A172 (cell line): ENCODE data around the gene TASP1. TPM values are rescaled to one million over a fixed set of nuclear protein-coding genes. Genes with fewer than 3 reads are reported as not detected.
A peak's percentile ranks its signal among the peaks of the same experiment; 100 is the strongest.
"Not testable (repeated sequence)": the region's sequence is repeated elsewhere in the genome, so short reads cannot be mapped to it uniquely, and the experiment has no call there.

Source experiments
- DNase-seq: peaks from one replicate; pipeline ENCODE4 v3.0.0-alpha.2; 2015; ENCODE audit warnings: low spot score
- total RNA-seq: library from RNA; depleted of rRNA; stranded (reverse); fragments of >200 nt; shearing (Covaris generic); gene quantifications from 2 replicates; pipeline ENCODE4 v1.2.3, GENCODE V29; 2014; rRNA removed

TASP1 gene, protein sequence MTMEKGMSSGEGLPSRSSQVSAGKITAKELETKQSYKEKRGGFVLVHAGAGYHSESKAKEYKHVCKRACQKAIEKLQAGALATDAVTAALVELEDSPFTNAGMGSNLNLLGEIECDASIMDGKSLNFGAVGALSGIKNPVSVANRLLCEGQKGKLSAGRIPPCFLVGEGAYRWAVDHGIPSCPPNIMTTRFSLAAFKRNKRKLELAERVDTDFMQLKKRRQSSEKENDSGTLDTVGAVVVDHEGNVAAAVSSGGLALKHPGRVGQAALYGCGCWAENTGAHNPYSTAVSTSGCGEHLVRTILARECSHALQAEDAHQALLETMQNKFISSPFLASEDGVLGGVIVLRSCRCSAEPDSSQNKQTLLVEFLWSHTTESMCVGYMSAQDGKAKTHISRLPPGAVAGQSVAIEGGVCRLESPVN
- total RNA-seq = 6.7 and 9.7 TPM in 2 replicates

DNA sequence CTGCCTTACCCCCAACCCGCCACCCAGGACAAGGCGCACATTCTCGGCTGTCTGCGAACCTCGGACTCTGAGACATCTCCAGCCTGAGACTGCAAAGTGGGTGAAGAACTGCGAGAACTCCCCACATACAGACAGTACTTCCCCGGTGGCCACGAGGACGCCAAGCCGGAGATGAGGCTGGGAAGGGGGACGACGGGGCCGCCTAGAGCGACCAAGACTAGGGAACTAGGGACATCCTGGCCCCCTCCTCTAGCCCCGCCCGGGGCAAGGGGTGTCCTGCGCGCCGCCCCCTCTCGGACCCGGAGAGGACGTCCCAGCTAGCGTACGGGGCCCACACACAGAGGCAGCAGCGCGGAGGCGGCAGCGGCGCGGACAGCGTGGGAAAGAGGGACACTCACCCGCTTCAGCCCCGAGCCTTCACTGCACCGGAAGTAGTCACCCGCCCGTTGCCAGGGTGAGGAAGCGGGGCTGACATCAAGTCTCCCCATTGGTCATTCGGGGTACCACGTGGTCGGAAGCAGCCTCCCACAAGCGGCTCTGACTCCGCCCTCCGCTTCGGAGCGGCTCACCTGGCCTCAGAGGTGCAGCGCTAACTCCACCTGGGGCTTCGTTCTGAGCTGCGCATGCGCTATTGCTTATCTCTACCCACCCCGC, at the start of gene TASP1:
Gene TASP1, minus strand, starts transcription at position 437 of the 654 bp plus-strand sequence. CDS start 8,854 bp downstream, outside the sequence.
- peak; percentile 95 for DNase-seq

- no peak for DNase-seq
These were observed 49.1 kb upstream of the TASP1 start for GRCh38 chr20:13687815-13688214.

- DNase-seq = no peak
These were observed 46.9 kb upstream of the TASP1 start for GRCh38 chr20:13685623-13686022.

DNA sequence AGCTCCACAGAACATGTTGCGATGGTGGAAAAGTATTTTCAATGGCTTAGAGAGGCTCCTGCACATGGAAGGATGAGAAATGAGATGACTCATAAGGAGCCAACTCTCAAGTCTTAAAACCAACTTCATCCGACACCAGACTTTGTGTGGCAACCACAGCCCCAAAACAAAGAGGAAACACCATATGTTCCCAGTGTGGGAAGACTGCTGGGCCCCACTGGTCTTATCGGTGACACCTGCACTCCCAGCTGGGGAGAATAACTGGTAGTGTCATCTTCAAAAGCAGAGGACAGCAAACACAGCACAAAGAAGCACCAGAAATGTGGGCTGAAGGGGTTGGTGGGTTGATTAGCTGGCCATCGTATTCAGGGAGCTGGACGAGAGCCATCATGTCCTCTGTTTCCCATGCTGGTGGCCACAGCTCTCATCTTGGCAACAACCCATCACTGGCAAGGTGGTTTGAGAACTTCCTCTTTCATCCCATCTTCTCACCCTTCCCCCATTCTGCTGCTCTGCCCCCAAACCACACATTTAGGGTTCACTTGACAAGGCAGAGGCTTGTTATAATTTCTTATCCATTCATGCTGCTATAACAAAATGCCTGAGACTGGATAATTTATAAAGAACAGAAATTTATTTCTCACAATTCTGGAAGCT, 46.0 kb upstream of the TASP1 start:
- DNase-seq = no peak

- DNase-seq = no peak
These were observed 45.1 kb upstream of the TASP1 start for GRCh38 chr20:13683833-13684232.

GRCh38 chr20:13681248-13682125, 42.8 kb upstream of the TASP1 start:
- DNase-seq = no peak

GRCh38 chr20:13678944-13679343, 40.2 kb upstream of the TASP1 start:
- no peak for DNase-seq

DNA sequence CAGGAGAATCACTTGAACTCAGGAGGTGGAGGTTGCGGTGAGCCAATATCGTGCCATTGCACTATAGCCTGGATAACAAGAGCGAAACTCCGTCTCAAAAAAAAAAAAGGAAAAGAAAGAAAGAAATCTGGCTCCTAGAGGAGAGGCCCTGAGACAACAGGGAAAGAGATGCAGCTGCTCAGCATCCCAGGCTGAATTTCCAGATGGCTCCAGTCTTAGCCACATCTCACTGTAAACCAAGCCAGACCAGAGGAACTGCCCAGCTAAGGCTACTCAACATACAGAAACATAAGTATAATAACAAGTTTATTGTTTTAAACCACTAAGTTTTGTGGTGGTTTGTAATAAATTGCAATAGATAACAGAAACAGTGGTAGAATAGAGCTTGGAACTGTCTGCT, 38.5 kb upstream of the TASP1 start:
- DNase-seq = no peak

GRCh38 chr20:13676682-13677081, 38.0 kb upstream of the TASP1 start:
- no peak for DNase-seq

- no peak for DNase-seq
These were observed 34.0 kb upstream of the TASP1 start for GRCh38 chr20:13672690-13673089.

- no peak for DNase-seq
These were observed 33.2 kb upstream of the TASP1 start for GRCh38 chr20:13671916-13672378.

DNA sequence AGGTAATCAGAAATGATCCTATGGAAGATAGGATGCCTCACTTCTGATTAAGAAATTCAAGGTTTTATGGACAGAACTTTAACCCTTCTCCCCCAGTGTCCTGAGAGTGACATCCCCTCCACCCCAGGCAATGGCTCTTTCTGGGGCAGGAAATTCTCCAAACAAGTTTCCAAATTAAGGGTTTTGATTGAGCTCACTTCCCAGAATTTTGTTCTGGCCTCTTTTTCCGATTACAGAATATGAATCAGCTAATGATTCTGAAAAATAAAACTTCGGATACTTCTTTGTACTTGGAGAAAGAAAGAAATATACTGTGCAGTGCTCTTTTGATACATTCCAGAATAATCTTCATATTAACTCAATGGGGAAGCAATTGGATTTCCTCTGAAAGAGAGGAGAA, 32.8 kb upstream of the TASP1 start:
- DNase-seq = no peak

DNA sequence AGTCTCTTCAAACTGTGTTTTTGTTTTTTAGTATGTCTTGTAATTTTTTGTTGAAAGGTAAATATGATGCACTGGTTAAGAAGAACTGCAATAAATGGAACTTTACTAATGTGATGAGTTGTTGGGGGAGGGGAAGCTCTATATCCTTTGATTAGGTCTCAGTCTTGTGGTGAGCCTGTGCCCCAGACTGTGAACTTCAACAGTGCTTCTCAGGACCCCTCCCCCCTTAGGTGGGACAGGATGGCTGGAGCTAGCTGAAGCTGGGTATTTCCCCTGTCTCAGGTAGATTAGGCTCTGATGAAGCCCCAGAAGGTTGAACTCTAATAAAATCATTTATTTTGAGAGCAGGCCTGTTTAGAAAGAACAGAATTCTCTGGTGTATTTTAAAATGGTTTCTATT, 31.4 kb upstream of the TASP1 start:
- no peak for DNase-seq

- no peak for DNase-seq
These were observed 27.1 kb upstream of the TASP1 start for GRCh38 chr20:13665709-13666395.

DNA sequence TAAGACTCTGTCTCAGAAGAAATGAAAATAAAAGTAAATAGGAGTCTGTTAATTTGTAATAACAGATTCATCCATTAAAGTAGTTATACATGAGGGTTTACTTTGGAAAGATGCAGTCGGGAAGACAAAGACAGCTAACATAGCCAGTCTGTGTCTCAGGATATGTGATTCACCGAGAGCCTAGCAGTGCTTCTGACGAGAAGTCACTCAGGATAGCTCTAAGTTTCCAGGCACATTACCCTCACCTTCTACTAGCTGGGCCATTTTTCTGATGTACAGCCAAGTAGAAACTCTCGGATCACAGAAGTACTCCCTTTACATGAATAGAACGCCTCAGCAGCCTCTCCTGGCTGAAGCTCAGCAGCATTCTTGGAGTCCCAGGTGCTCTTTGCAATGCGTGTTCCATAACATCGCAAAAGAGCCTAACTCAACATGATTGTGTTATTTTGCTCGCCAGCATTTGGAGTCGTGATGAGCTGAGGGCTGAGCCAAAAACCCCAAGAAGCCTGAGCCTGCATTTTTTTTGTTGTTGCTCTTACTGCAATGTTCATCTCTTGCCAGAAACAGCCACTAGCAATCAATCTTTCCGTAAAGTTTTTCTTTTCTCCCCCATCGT, 22.4 kb upstream of the TASP1 start:
- DNase-seq = no peak

DNA sequence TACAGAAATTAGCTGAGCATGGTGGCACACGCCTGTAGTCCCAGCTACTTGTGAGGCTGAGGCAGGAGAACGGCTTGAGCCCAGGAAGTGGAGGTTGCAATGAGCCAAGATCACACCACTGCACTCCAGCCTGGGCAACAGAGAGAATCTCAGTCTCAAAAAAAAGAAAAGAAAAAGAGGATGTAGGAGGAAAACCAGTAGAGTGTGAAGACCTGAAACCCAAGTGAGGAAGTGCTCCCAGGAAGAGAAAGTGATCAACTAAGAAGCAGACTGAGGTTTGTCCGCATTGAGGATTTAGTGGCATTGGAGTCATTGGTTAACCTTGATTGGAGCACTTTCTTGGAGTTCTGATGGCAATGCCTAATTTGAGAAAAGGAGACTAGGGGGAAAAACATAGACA, 20.6 kb upstream of the TASP1 start:
- no peak for DNase-seq

GRCh38 chr20:13658060-13658459, 19.3 kb upstream of the TASP1 start:
- not testable (repeated sequence) for DNase-seq

GRCh38 chr20:13656721-13657368, 18.1 kb upstream of the TASP1 start:
- no peak for DNase-seq

DNA sequence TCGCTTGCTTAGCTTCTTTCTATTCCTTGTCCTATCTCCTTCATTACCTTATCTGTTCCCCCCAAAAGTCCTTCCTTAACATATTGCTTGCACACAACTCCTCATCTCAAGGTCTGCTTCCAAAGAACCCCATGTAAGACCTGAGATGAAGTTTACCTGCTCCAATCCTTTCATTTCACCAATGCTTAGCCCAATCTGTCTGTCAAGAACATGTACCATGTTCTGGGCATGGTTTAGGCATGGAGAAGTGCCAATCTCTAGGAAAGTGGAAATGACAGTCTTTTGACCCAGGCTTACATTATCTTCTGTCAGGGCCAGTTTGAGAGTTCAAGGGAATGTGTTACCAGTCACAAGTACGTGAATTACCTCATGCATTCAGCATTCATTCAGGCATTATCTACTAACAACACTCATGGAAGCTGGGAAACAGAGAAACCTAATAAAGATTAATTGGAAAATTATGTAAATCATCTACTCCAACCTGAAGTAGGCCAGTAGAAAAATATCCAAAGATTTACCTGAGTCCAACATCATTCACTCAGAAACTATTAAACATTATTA, 15.8 kb upstream of the TASP1 start:
- no peak for DNase-seq

DNA sequence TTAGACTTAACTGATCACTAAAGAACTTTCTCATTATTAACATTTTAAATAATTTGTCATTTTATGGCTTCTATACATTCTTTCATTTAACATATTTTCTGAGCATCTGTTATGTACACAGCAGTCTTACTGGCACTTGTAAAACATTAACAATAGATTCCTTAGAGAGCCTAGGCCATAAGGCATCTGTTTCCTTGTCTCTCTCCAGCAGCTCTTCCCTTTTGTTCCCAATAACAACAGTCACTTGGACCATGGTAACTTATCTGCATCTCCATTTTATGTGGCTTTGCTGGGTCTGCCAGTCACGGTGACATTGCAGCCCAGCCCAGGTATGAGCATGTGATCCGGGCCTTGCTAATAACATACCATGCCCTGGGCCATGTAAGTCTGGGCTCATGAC, 11.7 kb upstream of the TASP1 start:
- no peak for DNase-seq
